Neural cell (in vitro differentiated cells): ENCODE results near the gene AGBL3.

Experiments
- EZH2 ChIP-seq: fragments of 200-600, 300-800 bp; shearing (Covaris generic), sonication (generic); IDR thresholded peaks from 2 replicates; pipeline ENCODE4 v1.6.1; 2014; ENCODE audit warnings: antibody characterized with exemption, low read length, borderline replicate concordance, mild to moderate bottlenecking; ENCODE audit not compliant: insufficient read depth, poor library complexity, severe bottlenecking
- MXI1 ChIP-seq: fragments of 450-650 bp; conservative IDR thresholded peaks from 2 replicates; pipeline ENCODE4 v1.6.1; 2014; ENCODE audit warnings: antibody characterized with exemption, mild to moderate bottlenecking; ENCODE audit not compliant: poor library complexity, severe bottlenecking
- TF ChIP-seq, protein P1 (sequence below): fragments of 450-650 bp; IDR thresholded peaks from 2 replicates; pipeline ENCODE4 v1.5.1; 2014; ENCODE audit warnings: antibody characterized with exemption, mild to moderate bottlenecking, moderate library complexity; ENCODE audit not compliant: poor library complexity, severe bottlenecking
- TF ChIP-seq, protein P2 (sequence below): IDR thresholded peaks from 2 replicates; pipeline ENCODE4 v1.6.1; 2012; ENCODE audit warnings: borderline replicate concordance

DNA sequence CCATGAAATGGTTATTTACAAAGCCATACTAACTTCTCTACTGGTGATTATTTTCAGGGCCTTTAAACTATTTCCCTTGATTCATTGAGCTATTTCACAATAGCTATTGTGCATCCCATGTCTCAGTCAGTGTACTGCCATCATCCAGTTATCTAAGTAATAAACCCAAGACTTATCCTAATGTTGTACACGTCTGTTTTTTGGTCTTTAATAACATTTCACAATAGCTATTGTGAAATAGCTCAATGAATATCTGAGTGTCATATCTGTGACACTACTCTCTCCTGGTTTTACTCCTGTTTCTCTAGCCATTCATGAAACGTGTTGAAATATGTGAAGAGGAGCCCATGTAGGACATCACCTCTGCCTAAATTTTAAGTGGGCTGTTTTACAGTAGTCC lies 125.1 kb downstream of the AGBL3 start:
- TF ChIP-seq, protein P1, sequence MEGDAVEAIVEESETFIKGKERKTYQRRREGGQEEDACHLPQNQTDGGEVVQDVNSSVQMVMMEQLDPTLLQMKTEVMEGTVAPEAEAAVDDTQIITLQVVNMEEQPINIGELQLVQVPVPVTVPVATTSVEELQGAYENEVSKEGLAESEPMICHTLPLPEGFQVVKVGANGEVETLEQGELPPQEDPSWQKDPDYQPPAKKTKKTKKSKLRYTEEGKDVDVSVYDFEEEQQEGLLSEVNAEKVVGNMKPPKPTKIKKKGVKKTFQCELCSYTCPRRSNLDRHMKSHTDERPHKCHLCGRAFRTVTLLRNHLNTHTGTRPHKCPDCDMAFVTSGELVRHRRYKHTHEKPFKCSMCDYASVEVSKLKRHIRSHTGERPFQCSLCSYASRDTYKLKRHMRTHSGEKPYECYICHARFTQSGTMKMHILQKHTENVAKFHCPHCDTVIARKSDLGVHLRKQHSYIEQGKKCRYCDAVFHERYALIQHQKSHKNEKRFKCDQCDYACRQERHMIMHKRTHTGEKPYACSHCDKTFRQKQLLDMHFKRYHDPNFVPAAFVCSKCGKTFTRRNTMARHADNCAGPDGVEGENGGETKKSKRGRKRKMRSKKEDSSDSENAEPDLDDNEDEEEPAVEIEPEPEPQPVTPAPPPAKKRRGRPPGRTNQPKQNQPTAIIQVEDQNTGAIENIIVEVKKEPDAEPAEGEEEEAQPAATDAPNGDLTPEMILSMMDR, result no peak
- TF ChIP-seq, protein P2, sequence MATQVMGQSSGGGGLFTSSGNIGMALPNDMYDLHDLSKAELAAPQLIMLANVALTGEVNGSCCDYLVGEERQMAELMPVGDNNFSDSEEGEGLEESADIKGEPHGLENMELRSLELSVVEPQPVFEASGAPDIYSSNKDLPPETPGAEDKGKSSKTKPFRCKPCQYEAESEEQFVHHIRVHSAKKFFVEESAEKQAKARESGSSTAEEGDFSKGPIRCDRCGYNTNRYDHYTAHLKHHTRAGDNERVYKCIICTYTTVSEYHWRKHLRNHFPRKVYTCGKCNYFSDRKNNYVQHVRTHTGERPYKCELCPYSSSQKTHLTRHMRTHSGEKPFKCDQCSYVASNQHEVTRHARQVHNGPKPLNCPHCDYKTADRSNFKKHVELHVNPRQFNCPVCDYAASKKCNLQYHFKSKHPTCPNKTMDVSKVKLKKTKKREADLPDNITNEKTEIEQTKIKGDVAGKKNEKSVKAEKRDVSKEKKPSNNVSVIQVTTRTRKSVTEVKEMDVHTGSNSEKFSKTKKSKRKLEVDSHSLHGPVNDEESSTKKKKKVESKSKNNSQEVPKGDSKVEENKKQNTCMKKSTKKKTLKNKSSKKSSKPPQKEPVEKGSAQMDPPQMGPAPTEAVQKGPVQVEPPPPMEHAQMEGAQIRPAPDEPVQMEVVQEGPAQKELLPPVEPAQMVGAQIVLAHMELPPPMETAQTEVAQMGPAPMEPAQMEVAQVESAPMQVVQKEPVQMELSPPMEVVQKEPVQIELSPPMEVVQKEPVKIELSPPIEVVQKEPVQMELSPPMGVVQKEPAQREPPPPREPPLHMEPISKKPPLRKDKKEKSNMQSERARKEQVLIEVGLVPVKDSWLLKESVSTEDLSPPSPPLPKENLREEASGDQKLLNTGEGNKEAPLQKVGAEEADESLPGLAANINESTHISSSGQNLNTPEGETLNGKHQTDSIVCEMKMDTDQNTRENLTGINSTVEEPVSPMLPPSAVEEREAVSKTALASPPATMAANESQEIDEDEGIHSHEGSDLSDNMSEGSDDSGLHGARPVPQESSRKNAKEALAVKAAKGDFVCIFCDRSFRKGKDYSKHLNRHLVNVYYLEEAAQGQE, result no peak
- TF ChIP-seq EZH2 (no peak), MXI1 (no peak)
